ENCODE data around the gene KCNA5. TPM values are rescaled to one million over a fixed set of nuclear protein-coding genes. Genes with fewer than 3 reads are reported as not detected.

The KCNA5 gene
- total and polyA plus RNA-seq, 2 experiments from 2014 or later = 0.31 to 0.44 TPM

DNA sequence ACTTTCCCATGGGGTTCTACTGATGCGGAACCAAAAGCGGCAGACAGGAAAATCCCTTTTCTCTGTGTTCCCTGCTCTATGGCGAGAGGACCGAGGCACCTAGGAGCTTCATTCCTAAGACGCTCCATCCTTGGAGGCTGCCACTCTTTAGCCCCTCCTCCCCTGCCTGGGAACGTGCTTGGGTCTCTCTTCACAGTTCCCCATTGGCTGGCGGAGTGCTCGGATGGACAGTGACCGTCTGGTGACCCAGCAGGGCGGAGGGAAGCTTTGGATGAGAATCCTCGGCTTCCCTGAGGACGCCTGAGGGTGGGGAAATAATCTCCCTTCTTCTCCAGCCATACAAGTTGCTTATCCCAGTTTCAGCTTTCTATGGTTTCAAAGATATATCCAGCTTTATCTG is 37.3 kb downstream of the KCNA5 start:
- H3K27me3 Mint-ChIP-seq (ENCODE audit: insufficient read depth, low read depth, poor library complexity) = peaks cover 2% of the 10 kb centered on the region
- peaks cover 15% of the 10 kb centered on the region; the same call in 2 of the 3 replicates for H3K4me1 Mint-ChIP-seq
- no peak overlapping the region for H3K4me3 Mint-ChIP-seq

DNA sequence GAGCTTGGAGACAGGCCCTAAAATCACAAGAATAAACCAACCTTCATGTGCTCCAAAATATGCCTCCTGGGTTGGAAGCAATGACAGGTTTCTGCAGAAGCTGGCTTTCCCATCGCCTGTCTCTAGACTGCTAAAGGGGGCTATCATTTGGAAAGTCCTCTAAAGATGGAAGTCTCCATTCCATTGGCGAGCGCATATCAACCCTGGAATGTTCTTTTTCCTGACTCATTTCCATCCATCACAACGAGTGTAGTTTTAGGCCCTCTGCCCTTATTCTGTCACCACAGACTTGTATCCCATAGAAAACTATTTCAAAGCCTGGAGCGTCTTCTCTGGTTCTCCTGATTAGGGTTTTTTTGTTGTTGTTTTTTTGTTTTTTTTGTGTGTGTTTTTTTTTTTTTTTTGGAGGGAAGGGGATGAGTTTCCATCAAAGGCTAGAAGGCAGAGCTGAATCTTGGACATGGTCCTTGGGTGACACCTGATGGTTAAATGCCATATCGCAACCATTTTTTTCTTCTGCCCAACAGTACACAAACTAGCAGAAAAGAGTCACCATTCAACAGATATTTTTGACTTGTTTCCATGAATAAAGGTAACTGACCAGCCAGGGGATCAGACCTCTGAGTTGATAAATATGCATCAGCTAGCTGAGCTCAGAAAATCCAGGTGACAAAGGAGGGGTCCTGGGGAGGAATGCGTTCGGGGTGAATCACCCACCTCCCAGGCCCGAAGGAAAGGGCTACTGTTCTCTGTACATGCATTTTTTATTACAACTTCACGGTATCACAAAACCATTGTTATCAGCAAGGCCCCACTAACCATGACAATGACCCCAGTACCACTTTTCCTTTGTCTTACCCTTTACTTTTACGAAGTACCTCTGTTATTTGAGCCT is 40.5 kb downstream of the KCNA5 start:
- ATAC-seq (peak; percentile 51), DNase-seq (ENCODE audit: low spot score) (peak; percentile 67)
- Histone ChIP-seq H3K4me1 (ENCODE audit: insufficient read depth) (no peaks in the 10 kb centered on the region), H3K4me3 (no peak overlapping the region), H3K79me2 (replicated peaks; ENCODE audit: insufficient read depth) (no peaks in the 10 kb centered on the region), H3K4me2 (no peak overlapping the region), H4K20me1 (replicated peaks; ENCODE audit: insufficient read depth) (no peaks in the 10 kb centered on the region), H3K27ac (ENCODE audit: low read depth) (no peak overlapping the region), H2AFZ (no peak overlapping the region), H3K27me3 (ENCODE audit: insufficient read depth) (no peaks in the 10 kb centered on the region), H3K36me3 (ENCODE audit: insufficient read depth) (no peaks in the 10 kb centered on the region; the same call in 1 of the 2 replicates), H3K9me2 (ENCODE audit: insufficient read depth) (no peaks in the 10 kb centered on the region), H3F3A (replicated peaks; ENCODE audit: low read depth) (no peaks in the 10 kb centered on the region)
- Mint-ChIP-seq H3K36me3 (ENCODE audit: low read depth) (no peaks in the 10 kb centered on the region), H3K4me1 (peaks cover 15% of the 10 kb centered on the region; the same call in 2 of the 3 replicates), H3K27ac (no peak overlapping the region; the same call in 1 of the 2 replicates), H3K27me3 (ENCODE audit: insufficient read depth, low read depth, poor library complexity) (no peaks in the 10 kb centered on the region), H3K4me3 (no peak overlapping the region), H3K9me3 (no peaks in the 10 kb centered on the region)
- TF ChIP-seq, protein P1, sequence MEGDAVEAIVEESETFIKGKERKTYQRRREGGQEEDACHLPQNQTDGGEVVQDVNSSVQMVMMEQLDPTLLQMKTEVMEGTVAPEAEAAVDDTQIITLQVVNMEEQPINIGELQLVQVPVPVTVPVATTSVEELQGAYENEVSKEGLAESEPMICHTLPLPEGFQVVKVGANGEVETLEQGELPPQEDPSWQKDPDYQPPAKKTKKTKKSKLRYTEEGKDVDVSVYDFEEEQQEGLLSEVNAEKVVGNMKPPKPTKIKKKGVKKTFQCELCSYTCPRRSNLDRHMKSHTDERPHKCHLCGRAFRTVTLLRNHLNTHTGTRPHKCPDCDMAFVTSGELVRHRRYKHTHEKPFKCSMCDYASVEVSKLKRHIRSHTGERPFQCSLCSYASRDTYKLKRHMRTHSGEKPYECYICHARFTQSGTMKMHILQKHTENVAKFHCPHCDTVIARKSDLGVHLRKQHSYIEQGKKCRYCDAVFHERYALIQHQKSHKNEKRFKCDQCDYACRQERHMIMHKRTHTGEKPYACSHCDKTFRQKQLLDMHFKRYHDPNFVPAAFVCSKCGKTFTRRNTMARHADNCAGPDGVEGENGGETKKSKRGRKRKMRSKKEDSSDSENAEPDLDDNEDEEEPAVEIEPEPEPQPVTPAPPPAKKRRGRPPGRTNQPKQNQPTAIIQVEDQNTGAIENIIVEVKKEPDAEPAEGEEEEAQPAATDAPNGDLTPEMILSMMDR (conservative IDR thresholded peaks at IDR 0.05; ENCODE audit: low read depth in 2 of 2) = peak; percentile 78 to 79
- no peak for TF ChIP-seq JUNB (IDR thresholded peaks at IDR 0.05; ENCODE audit: unreplicated experiment)

More for the DNA sequence above, 37.3 kb downstream of the KCNA5 start:
- Histone ChIP-seq H3K4me1 (ENCODE audit: insufficient read depth) (no peaks in the 10 kb centered on the region), H3K4me3 (no peak overlapping the region), H3K4me2 (no peak overlapping the region), H3K9me2 (ENCODE audit: insufficient read depth) (no peaks in the 10 kb centered on the region), H3K79me2 (replicated peaks; ENCODE audit: insufficient read depth) (no peaks in the 10 kb centered on the region), H3K36me3 (ENCODE audit: insufficient read depth) (no peaks in the 10 kb centered on the region; the same call in 1 of the 2 replicates), H4K20me1 (replicated peaks; ENCODE audit: insufficient read depth) (no peaks in the 10 kb centered on the region), H3K27me3 (ENCODE audit: insufficient read depth) (no peaks in the 10 kb centered on the region), H3F3A (replicated peaks; ENCODE audit: low read depth) (no peaks in the 10 kb centered on the region), H3K27ac (ENCODE audit: low read depth) (no peak overlapping the region), H2AFZ (no peak overlapping the region)
- Mint-ChIP-seq H3K9me3 (no peaks in the 10 kb centered on the region), H3K36me3 (ENCODE audit: low read depth) (no peaks in the 10 kb centered on the region), H3K27ac (no peak overlapping the region)
- TF ChIP-seq CREB1 (CRISPR knock-in tag; IDR thresholded peaks at IDR 0.05; ENCODE audit: low read depth) (no peak), ZNF114 (CRISPR knock-in tag; IDR thresholded peaks at IDR 0.05) (no peak), NANOG (IDR thresholded peaks at IDR 0.05; ENCODE audit: borderline replicate concordance) (no peak), JUNB (IDR thresholded peaks at IDR 0.05; ENCODE audit: unreplicated experiment) (no peak)
- TF ChIP-seq, protein P2, sequence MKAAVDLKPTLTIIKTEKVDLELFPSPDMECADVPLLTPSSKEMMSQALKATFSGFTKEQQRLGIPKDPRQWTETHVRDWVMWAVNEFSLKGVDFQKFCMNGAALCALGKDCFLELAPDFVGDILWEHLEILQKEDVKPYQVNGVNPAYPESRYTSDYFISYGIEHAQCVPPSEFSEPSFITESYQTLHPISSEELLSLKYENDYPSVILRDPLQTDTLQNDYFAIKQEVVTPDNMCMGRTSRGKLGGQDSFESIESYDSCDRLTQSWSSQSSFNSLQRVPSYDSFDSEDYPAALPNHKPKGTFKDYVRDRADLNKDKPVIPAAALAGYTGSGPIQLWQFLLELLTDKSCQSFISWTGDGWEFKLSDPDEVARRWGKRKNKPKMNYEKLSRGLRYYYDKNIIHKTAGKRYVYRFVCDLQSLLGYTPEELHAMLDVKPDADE (IDR thresholded peaks at IDR 0.05) = no peak
- peak; percentile 72 for DNase-seq (ENCODE audit: low spot score)
- peak; percentile 92 for ATAC-seq

All from GM23338 (cell line).